GM10266 (cell line): ENCODE measurements around the gene KIF18B.

ENCODE experiments used
- DNase-seq: peaks from one replicate; pipeline ENCODE4 v3.0.0; 2012; ENCODE audit errors: extremely low spot score
- TF ChIP-seq, protein P1 (sequence below): IDR thresholded peaks from 2 replicates; pipeline ENCODE4 v1.5.1; 2012; ENCODE audit warnings: mild to moderate bottlenecking, low read depth; ENCODE audit not compliant: control insufficient read depth, insufficient read depth; ENCODE audit errors: missing control alignments

The KIF18B gene

GRCh38 chr17:44928136-44928535 lies 19.4 kb downstream of the KIF18B start:
- TF ChIP-seq, protein P1, sequence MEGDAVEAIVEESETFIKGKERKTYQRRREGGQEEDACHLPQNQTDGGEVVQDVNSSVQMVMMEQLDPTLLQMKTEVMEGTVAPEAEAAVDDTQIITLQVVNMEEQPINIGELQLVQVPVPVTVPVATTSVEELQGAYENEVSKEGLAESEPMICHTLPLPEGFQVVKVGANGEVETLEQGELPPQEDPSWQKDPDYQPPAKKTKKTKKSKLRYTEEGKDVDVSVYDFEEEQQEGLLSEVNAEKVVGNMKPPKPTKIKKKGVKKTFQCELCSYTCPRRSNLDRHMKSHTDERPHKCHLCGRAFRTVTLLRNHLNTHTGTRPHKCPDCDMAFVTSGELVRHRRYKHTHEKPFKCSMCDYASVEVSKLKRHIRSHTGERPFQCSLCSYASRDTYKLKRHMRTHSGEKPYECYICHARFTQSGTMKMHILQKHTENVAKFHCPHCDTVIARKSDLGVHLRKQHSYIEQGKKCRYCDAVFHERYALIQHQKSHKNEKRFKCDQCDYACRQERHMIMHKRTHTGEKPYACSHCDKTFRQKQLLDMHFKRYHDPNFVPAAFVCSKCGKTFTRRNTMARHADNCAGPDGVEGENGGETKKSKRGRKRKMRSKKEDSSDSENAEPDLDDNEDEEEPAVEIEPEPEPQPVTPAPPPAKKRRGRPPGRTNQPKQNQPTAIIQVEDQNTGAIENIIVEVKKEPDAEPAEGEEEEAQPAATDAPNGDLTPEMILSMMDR = no peak
- no peak for DNase-seq

DNA sequence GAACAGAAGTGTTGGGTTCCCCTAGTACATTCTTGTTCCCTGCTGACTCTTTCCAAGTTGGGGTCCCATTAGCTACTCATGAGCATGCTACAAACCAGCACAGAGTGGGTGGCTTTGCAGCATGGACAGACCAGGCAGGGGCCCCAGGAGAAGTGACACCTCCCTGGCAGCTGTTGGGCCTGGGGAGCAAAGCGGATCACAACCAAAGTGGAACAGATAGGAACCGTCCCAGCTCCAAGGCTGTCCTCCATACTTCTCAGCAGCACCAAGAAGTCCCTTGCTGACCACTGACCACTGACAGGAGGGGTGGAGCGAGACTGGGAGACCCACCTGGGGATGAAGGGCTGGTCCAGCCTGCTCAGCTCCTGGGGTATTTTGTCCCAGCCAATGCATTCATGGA lies 19.9 kb downstream of the KIF18B start:
- no peak for DNase-seq
- TF ChIP-seq, protein P1 = no peak

- no peak for DNase-seq
- TF ChIP-seq, protein P1 = no peak
Observed at GRCh38 chr17:44926821-44927525, 20.6 kb downstream of the KIF18B start.

DNA sequence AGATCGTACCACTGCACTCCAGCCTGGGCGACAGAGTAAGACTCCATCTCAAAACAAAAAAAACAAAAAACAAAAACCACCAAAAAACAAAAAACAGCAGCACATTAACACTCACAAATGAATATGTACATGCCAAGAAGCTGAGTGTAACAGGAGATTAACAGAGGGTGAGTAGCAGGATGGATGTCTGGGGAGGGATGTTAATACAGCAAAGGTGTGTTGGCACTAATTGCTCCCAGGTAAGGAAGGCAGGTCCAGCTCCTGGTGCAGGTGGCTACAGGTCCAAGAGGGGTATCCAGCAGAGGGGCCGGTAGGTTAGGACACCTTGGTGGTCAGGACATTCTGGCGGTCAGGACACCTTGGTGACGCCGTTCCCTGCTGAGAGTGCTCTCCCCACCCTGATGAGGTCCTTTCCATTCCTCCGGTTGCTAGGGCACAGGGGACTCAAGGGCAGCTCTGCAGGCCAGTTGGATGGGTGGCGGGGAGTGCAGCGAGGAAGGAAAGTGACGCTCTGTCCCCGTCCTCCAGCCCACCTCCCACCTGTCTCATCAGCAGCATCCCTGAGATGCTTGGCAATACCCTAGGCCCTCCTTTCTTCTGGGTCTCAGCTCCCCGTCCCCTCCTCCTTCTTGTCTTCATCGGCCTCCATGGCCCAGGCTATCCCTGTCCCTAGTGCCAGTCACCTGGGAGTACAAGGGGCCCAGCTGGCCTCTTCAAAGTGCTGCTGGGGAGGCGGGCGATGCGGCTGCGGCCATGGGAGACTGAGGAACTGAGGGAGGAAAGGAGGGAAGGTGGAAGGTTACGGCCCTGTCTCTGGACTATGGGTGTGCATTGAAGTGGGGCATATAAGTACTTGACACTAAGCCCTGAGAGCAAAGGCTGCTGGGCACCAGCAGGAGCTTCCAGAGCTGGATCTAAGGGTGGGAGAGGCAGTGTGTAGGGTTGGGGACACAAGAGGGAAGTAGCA lies 21.6 kb downstream of the KIF18B start:
- TF ChIP-seq, protein P1 = no peak
- DNase-seq = no peak

GRCh38 chr17:44924107-44924544 lies 23.4 kb downstream of the KIF18B start:
- DNase-seq = no peak
- TF ChIP-seq, protein P1 = no peak

GRCh38 chr17:44922746-44923470 lies 24.7 kb downstream of the KIF18B start:
- TF ChIP-seq, protein P1 = no peak
- DNase-seq = no peak
